Right cardiac atrium (tissue), 5 donors: ENCODE results near the gene IQSEC1. TPM values are rescaled to one million over a fixed set of nuclear protein-coding genes. Genes with fewer than 3 reads are reported as not detected.
A peak's percentile ranks its signal among the peaks of the same experiment; 100 is the strongest.

Experiments
- ATAC-seq, 2 donors: fragments of 200-7000 bp; cut with Tn5 transposase; one replicate each; pipeline versions ENCODE4 v1.8.0 to v1.9.1; 2020; ENCODE audit warnings: moderate library complexity in 2 of 2, mild to moderate bottlenecking in 1 of 2
- DNase-seq, 3 donors: peaks; one replicate each; pipeline ENCODE4 v3.0.0-alpha.2; 2020
- H3K27ac ChIP-seq: one replicate; pipeline ENCODE4 v1.5.1; 2013; ENCODE audit warnings: mild to moderate bottlenecking, low read length, control low read depth, moderate library complexity
- H3K27me3 ChIP-seq: one replicate; pipeline ENCODE4 v1.6.1; 2013; ENCODE audit not compliant: control insufficient read depth, insufficient read depth
- H3K4me1 ChIP-seq: one replicate; pipeline ENCODE4 v1.6.1; 2013; ENCODE audit warnings: low read length; ENCODE audit not compliant: control insufficient read depth, insufficient read depth
- H3K4me3 ChIP-seq: one replicate; pipeline ENCODE4 v1.5.1; 2013; ENCODE audit warnings: low read length, control low read depth
- H3K9me3 ChIP-seq: one replicate; pipeline ENCODE4 v1.6.1; 2013; ENCODE audit warnings: low read length; ENCODE audit not compliant: control insufficient read depth
- WGBS: extraction: QIAGEN DNeasy Blood & Tissue Kit; methylation state at CpG from one replicate; pipeline ENCODE4 v1.1.7; 2013; 5-methylcytosine and 5-hydroxymethylcytosine counted together
- intact Hi-C, 4 donors: fragments of 100-400 bp; cut with DNase I; formaldehyde crosslinking; loops; one replicate each; pipeline versions ENCODE4 v1.11.0 to v1.14.0; 2022 to 2023
- polyA plus RNA-seq: library from polyadenylated mRNA; stranded (reverse); fragments of 200-250 nt; gene quantifications from one replicate; pipeline ENCODE4 v1.2.3, GENCODE V29; 2013
- total RNA-seq, 4 donors: library from RNA; stranded (reverse); fragmentation: NEBNext Ultra II Directional; extraction: Animal tissue kit (Norgen Biotek cat#: 25700); gene quantifications; one replicate each; pipeline ENCODE4 v1.2.1, GENCODE V29; 2021
- donor health status: healthy with polysubstance abuse.
- donor health status: DM: no; HTN: yes; CAD: no.
- donor health status: DM: no; HTN: no; CAD: no.
- donor health status: DM: no; HTN: yes; CAD: no; lungs with severe emphysema.
- donor health status: DM: yes; HTN: yes; CAD: no.

IQSEC1 gene
- total and polyA plus RNA-seq, 5 donors = 31.1 to 72.6 (median 61.9) TPM

GRCh38 chr3:13066236-13066635 is 7.0 kb downstream of the IQSEC1 start:
- H3K9me3 ChIP-seq = no peaks in the 10 kb centered on the region
- intact Hi-C loops = no loop called here
- no peaks in the 10 kb centered on the region for H3K27me3 ChIP-seq
- 79% methylated on average over 11 of the region's 11 CpGs for WGBS
- H3K4me1 ChIP-seq = no peaks in the 10 kb centered on the region
- ATAC-seq = no peak
- H3K27ac ChIP-seq = no peak overlapping the region
- H3K4me3 ChIP-seq = no peak overlapping the region
- peak in 1 of 3 donors; percentile 9 for DNase-seq

GRCh38 chr3:13065727-13066126 is 7.5 kb downstream of the IQSEC1 start:
- DNase-seq = no peak
- Histone ChIP-seq H3K4me1 (no peaks in the 10 kb centered on the region), H3K27me3 (no peaks in the 10 kb centered on the region), H3K9me3 (no peaks in the 10 kb centered on the region), H3K4me3 (no peak overlapping the region), H3K27ac (no peak overlapping the region)
- 80% methylated on average over 4 of the region's 4 CpGs for WGBS
- ATAC-seq = no peak
- intact Hi-C loops = no loop called here

- ATAC-seq (no peak), DNase-seq (peak in 1 of 3 donors; percentile 13)
- no peaks in the 10 kb centered on the region for H3K27me3 ChIP-seq
- no peak overlapping the region for H3K4me3 ChIP-seq
- H3K27ac ChIP-seq = no peak overlapping the region
- H3K9me3 ChIP-seq = no peaks in the 10 kb centered on the region
- H3K4me1 ChIP-seq = no peaks in the 10 kb centered on the region
- intact Hi-C loops = no loop called here
- WGBS = 59% methylated on average over 4 of the region's 4 CpGs
These were observed 8.3 kb downstream of the IQSEC1 start for GRCh38 chr3:13064964-13065363.

GRCh38 chr3:13064159-13064868 is 8.9 kb downstream of the IQSEC1 start:
- DNase-seq = no peak
- intact Hi-C loops = no loop called here
- 71% methylated on average over 12 of the region's 12 CpGs for WGBS

GRCh38 chr3:13063225-13063624 is 10.0 kb downstream of the IQSEC1 start:
- Histone ChIP-seq H3K4me3 (no peak overlapping the region), H3K9me3 (no peaks in the 10 kb centered on the region), H3K27me3 (no peaks in the 10 kb centered on the region), H3K27ac (no peak overlapping the region), H3K4me1 (no peaks in the 10 kb centered on the region)
- 84% methylated on average over 3 of the region's 3 CpGs for WGBS
- ATAC-seq = no peak
- peak in 2 of 3 donors; percentile 35 to 40 for DNase-seq
- intact Hi-C loops = no loop called here

More at GRCh38 chr3:13064159-13064868, 8.9 kb downstream of the IQSEC1 start:
- Histone ChIP-seq H3K27ac (no peak overlapping the region), H3K9me3 (no peaks in the 10 kb centered on the region), H3K27me3 (no peaks in the 10 kb centered on the region), H3K4me1 (no peaks in the 10 kb centered on the region), H3K4me3 (no peak overlapping the region)
- ATAC-seq = no peak

- intact Hi-C loops = no loop called here
- Histone ChIP-seq H3K4me3 (no peak overlapping the region), H3K4me1 (no peaks in the 10 kb centered on the region), H3K9me3 (no peaks in the 10 kb centered on the region), H3K27me3 (no peaks in the 10 kb centered on the region), H3K27ac (no peak overlapping the region)
- WGBS = 78% methylated on average over 12 of the region's 12 CpGs
- ATAC-seq (no peak), DNase-seq (no peak)
These were observed 10.6 kb downstream of the IQSEC1 start for GRCh38 chr3:13062647-13063046.

- intact Hi-C loops = no loop called here
- H3K4me3 ChIP-seq = no peak overlapping the region
- no peaks in the 10 kb centered on the region for H3K4me1 ChIP-seq
- no peak overlapping the region for H3K27ac ChIP-seq
- 87% methylated on average over 16 of the region's 16 CpGs for WGBS
- H3K9me3 ChIP-seq = no peaks in the 10 kb centered on the region
- DNase-seq (peak in 1 of 3 donors; percentile 27), ATAC-seq (no peak)
- H3K27me3 ChIP-seq = no peaks in the 10 kb centered on the region
These were observed 12.8 kb downstream of the IQSEC1 start for GRCh38 chr3:13060341-13060910.

GRCh38 chr3:13058346-13059120 is 14.7 kb downstream of the IQSEC1 start:
- H3K4me1 ChIP-seq = no peaks in the 10 kb centered on the region
- H3K27me3 ChIP-seq = no peaks in the 10 kb centered on the region
- 93% methylated on average over 11 of the region's 11 CpGs for WGBS
- no peak overlapping the region for H3K4me3 ChIP-seq
- DNase-seq (peak in 2 of 3 donors; percentile 19 to 53), ATAC-seq (no peak)
- H3K27ac ChIP-seq = no peak overlapping the region
- H3K9me3 ChIP-seq = no peaks in the 10 kb centered on the region
- intact Hi-C loops = no loop called here

- no peaks in the 10 kb centered on the region for H3K9me3 ChIP-seq
- intact Hi-C loops = no loop called here
- no peak overlapping the region for H3K4me3 ChIP-seq
- DNase-seq (peak in 1 of 3 donors; percentile 37), ATAC-seq (no peak)
- H3K4me1 ChIP-seq = no peaks in the 10 kb centered on the region
- H3K27me3 ChIP-seq = no peaks in the 10 kb centered on the region
- no peak overlapping the region for H3K27ac ChIP-seq
- WGBS = 89% methylated on average over 6 of the region's 6 CpGs
These were observed 15.8 kb downstream of the IQSEC1 start for GRCh38 chr3:13057282-13058040.

GRCh38 chr3:13055634-13056033 is 17.6 kb downstream of the IQSEC1 start:
- Histone ChIP-seq H3K4me3 (no peak overlapping the region), H3K27me3 (no peaks in the 10 kb centered on the region), H3K9me3 (no peaks in the 10 kb centered on the region), H3K4me1 (no peaks in the 10 kb centered on the region), H3K27ac (no peak overlapping the region)
- ATAC-seq (no peak), DNase-seq (peak in 1 of 3 donors; percentile 27)
- WGBS = 94% methylated on average over 7 of the region's 7 CpGs
- intact Hi-C loops = no loop called here
